OCI-LY3 (cell line): Measurements from ENCODE around the gene STH.

Source experiments
- CTCF ChIP-seq: fragments of 200-600, 300-600 bp; sonication (generic); IDR thresholded peaks from 2 replicates; pipeline ENCODE4 v1.5.1; 2014; ENCODE audit warnings: antibody characterized with exemption, low read length, low read depth
- EZH2phosphoT487 ChIP-seq: fragments of 200-600 bp; shearing (Covaris generic); IDR thresholded peaks from 2 replicates; pipeline ENCODE4 v1.6.1; 2018; ENCODE audit warnings: antibody characterized with exemption, mixed run types, low read depth

GRCh38 chr17:45987706-45988105, 11.3 kb upstream of the STH start:
- TF ChIP-seq CTCF = no peak
- no peak for TF ChIP-seq EZH2phosphoT487
